ENCODE results near the gene SECTM1. TPM values are rescaled to one million over a fixed set of nuclear protein-coding genes. Genes with fewer than 3 reads are reported as not detected.
"Not testable (repeated sequence)": the region's sequence is repeated elsewhere in the genome, so short reads cannot be mapped to it uniquely, and the experiment has no call there.

The SECTM1 gene
- total RNA-seq, 1 donor = 34.2 TPM

DNA sequence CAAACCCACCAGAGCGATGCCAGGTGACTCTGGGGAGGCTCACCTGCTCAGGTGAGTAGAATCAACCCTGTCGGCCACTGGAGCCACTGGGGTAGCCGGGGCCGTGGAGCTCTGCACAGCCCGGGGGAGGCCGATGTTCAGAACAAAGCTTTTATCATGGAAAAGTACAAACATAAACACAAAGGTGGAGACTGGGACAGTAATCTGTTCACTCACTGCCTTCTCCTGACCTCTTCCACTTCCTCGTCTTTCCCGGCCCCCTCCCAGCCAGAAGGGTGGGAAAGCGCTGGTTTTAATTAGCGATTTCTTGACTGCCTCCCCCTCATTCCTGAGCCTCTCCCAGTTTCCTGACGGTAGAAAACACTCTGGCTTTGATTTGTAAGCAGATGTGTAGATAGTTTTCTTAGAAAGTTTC is 15.7 kb upstream of the SECTM1 start:
- H3K4me3 ChIP-seq (ENCODE audit: low read depth, low read length) = no peak overlapping the region
- TF ChIP-seq, protein P1, sequence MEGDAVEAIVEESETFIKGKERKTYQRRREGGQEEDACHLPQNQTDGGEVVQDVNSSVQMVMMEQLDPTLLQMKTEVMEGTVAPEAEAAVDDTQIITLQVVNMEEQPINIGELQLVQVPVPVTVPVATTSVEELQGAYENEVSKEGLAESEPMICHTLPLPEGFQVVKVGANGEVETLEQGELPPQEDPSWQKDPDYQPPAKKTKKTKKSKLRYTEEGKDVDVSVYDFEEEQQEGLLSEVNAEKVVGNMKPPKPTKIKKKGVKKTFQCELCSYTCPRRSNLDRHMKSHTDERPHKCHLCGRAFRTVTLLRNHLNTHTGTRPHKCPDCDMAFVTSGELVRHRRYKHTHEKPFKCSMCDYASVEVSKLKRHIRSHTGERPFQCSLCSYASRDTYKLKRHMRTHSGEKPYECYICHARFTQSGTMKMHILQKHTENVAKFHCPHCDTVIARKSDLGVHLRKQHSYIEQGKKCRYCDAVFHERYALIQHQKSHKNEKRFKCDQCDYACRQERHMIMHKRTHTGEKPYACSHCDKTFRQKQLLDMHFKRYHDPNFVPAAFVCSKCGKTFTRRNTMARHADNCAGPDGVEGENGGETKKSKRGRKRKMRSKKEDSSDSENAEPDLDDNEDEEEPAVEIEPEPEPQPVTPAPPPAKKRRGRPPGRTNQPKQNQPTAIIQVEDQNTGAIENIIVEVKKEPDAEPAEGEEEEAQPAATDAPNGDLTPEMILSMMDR (IDR thresholded peaks at IDR 0.05; ENCODE audit: insufficient read depth, low read length) = no peak
- peak; percentile 52 for DNase-seq (ENCODE audit: low read depth)

GRCh38 chr17:82348866-82349265 is 15.3 kb upstream of the SECTM1 start:
- peak; percentile 34 for DNase-seq (ENCODE audit: low read depth)
- TF ChIP-seq, protein P1 (IDR thresholded peaks at IDR 0.05; ENCODE audit: insufficient read depth, low read length) = no peak
- H3K4me3 ChIP-seq (ENCODE audit: low read depth, low read length) = no peak overlapping the region

DNA sequence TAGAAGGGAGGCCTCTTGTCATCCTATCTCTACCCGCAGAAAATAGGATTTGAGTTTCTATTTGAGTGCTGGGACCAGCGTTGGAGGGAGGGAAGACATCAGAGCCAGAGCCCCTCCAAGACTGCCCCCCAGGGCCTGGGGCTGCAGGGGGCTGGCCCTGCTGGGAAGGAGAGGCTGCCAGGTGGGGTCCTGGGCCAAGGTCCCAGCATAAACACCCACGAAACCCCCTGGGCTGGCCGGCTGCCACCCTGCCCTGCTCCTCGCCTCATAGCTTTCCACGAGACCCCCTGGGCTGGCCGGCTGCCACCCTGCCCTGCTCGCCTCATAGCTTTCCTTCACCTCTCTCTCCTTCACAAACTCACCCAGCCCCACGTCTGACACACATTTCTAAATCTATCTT is 14.9 kb upstream of the SECTM1 start:
- no peak for DNase-seq (ENCODE audit: low read depth)
- no peak overlapping the region for H3K4me3 ChIP-seq (ENCODE audit: low read depth, low read length)
- TF ChIP-seq, protein P1 (IDR thresholded peaks at IDR 0.05; ENCODE audit: insufficient read depth, low read length) = no peak

DNA sequence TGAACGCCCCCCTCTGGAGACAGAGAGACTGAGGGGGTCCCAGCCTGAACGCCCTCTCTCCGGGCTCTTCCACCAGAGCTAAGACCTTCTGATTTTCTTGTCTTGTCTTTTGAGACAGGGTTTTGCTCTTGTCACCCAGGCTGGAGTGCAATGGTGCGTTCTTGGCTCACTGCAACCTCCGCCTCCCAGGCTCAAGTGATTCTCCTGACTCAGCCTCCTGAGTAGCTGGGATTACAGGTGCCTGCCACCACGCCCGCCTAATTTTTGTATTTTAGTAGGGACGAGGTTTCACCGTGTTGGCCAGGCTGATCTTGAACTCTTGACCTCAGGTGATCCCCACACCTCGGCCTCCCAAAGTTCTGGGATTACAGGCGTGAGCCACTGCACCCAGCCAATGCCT is 14.4 kb upstream of the SECTM1 start:
- not testable (repeated sequence) for H3K4me3 ChIP-seq (ENCODE audit: low read depth, low read length); DNase-seq (ENCODE audit: low read depth)

GRCh38 chr17:82346342-82347300 is 13.1 kb upstream of the SECTM1 start:
- no peak overlapping the region for H3K4me3 ChIP-seq (ENCODE audit: low read depth, low read length)
- TF ChIP-seq, protein P1 (IDR thresholded peaks at IDR 0.05; ENCODE audit: insufficient read depth, low read length) = no peak
- no peak for DNase-seq (ENCODE audit: low read depth)

DNA sequence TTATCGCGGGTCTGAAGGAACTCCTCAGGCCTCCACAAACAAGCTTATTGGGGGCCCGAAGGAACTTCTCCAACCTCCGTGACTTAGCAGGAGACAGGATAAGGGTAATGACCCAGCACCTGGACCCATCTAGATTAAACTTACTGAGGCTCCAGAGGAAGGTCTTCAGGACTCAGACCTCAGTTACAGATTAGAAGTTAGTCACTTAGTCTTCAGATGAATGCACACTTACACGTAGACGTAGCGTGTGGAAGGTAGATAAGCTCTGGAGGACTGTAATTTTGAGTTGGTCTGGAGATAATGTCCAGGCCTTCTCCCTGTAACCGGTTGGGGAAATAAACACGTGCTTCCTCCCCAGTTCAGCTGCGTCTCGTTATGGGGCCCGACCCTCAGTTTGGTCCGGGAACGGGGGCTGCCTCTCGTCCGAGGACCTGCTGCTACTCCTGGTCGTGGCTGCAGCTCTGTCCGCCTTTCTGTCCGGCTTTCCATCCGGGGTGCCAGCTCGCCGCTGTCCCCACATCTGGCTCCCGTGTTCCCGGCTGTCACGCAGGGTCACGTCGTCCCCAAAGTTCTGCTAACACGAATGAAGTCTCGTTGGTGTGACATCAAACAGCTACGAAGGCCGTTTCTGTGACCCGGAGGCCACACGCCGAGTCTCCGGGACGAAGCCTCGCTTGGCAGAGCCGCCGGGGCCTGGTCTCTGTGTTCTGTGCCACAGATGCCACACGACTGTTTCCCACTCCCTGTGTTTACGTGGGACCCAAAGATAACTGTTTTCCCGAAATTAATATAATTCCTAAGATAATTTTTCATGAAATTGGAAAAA is 11.8 kb upstream of the SECTM1 start:
- TF ChIP-seq, protein P1 (IDR thresholded peaks at IDR 0.05; ENCODE audit: insufficient read depth, low read length) = no peak
- no peak overlapping the region for H3K4me3 ChIP-seq (ENCODE audit: low read depth, low read length)
- no peak for DNase-seq (ENCODE audit: low read depth)

Measured in fibroblast of the aortic adventitia (primary cell).